Fibroblast of villous mesenchyme (primary cell): Measurements from ENCODE around the gene BCL7A. TPM values are rescaled to one million over a fixed set of nuclear protein-coding genes. Genes with fewer than 3 reads are reported as not detected.

Source experiments
- DNase-seq: peaks from one replicate; pipeline ENCODE4 v3.0.0-alpha.2; 2010; ENCODE audit warnings: low read depth
- H3K4me3 ChIP-seq: 2 replicates; pipeline ENCODE4 v1.5.1; 2011; ENCODE audit warnings: low read depth, mild to moderate bottlenecking, low read length
- total RNA-seq: library from RNA; depleted of rRNA; stranded (reverse); fragments of >200 nt; gene quantifications from 2 replicates; pipeline ENCODE4 v1.2.3, GENCODE V29; 2012
- TF ChIP-seq, protein P1 (sequence below): IDR thresholded peaks from 2 replicates; pipeline ENCODE4 v1.5.1; 2012; ENCODE audit warnings: low read depth, mild to moderate bottlenecking, low read length; ENCODE audit not compliant: insufficient read depth

BCL7A gene
- total RNA-seq, 1 donor, result 3.9 TPM

DNA sequence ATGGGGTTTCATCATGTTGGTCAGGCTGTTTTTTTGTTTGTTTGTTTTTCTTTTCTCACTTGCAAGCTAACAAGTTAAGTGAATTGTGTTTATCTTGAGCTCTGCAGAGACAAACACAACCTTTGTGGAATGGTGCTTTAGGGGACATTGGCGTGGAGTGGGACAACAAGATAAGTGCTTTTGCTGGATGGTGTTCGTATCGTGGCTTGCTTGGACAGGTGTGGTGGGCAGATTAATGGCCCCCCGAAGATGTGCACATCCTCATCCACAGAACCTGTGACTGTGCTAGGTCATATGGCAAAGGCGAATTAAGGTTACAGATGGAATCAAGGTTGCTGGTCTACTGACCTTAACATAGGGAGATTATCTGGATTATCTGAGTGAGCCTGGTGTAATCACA, 63.9 kb downstream of the BCL7A start:
- DNase-seq, result no peak
- TF ChIP-seq, protein P1, sequence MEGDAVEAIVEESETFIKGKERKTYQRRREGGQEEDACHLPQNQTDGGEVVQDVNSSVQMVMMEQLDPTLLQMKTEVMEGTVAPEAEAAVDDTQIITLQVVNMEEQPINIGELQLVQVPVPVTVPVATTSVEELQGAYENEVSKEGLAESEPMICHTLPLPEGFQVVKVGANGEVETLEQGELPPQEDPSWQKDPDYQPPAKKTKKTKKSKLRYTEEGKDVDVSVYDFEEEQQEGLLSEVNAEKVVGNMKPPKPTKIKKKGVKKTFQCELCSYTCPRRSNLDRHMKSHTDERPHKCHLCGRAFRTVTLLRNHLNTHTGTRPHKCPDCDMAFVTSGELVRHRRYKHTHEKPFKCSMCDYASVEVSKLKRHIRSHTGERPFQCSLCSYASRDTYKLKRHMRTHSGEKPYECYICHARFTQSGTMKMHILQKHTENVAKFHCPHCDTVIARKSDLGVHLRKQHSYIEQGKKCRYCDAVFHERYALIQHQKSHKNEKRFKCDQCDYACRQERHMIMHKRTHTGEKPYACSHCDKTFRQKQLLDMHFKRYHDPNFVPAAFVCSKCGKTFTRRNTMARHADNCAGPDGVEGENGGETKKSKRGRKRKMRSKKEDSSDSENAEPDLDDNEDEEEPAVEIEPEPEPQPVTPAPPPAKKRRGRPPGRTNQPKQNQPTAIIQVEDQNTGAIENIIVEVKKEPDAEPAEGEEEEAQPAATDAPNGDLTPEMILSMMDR, result no peak
- H3K4me3 ChIP-seq, result no peak overlapping the region

DNA sequence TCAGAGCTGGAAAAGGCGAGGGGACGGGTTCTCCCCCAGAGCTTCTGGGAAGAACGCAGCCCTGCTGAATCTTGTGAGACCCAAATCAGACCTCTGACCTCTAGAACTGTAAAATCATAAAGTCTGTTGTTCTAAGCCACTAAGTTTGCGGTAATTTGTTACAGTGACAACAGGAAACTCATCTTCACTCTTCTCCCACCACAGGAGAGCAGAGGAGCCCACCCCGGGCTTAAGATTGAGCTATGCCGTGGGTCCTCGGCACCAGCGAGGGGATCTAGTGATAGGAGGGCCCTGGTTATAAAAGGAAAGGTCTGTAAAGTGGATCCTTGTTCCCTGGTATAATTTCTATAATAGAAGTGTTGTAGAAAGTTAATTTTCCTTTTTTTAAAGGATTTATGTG, 64.4 kb downstream of the BCL7A start:
- TF ChIP-seq, protein P1, result no peak
- no peak overlapping the region for H3K4me3 ChIP-seq
- DNase-seq, result no peak

DNA sequence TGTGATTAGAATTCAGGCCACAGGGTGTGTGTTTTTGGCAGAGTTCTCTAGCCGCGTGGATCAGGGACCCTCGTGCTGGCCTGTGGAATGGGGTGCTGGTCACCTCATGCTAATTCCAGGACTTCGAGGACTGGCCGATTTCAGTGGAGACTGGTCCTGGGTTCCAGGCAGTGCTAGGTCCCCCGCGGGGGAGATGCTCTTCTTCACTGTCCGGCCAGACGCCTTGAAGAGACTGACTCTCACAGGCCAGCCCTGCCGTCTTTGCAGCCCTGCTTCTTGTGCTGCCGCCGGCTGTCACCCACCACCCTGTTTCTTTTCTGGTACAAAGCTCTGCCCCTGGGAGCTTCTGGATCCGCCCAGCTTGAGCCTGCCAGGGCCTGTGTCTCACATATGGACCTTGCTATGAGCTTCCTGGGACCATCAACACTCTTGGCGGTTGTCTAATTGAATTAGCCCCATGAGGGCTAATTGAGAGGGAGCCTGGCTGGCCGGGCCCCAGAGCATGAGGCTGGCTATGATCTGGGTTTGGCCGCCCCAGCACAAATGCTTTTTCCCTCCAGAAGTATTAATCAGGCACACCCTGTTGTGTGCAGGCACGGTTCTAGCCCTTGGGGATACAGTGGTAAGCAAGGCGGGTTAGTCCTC, 65.1 kb downstream of the BCL7A start:
- DNase-seq, result no peak

DNA sequence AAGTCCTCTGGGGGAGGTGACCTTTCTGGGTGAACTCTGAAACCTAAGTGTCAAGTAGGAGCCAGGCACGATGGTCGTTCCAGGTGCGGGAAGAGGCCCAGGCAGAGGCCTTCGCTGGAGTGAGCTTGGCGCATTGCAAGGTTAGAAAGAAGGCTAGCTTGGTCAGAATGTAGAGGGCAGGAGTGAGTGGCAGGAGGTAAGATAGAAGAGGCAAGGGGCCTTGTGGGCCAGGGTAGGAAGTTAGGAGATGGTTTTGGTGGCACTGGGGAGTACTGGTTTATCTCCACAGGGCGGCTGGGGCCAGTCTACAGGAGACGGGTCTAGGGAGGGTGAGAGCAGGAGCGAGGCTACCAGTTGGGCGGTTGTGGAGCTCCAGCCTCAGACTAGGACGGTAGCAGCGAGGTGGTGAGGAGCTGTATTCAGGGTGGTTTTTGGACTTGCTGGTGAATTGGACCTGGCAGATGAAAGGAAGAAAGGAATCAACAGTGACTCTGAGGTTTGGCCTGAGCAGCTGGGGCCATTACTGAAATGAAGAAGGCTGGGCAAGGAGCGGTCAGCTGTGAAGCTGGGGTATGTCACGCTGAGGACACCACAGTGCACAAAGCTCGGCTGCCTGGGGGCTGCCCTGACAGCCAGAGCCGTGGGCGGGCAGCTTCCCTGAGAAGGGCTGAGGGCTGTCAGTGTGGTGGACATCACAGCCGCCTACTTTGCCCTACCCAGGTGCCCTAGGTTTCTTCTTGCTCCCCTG, 65.9 kb downstream of the BCL7A start:
- TF ChIP-seq, protein P1, result no peak
- no peak for DNase-seq
- H3K4me3 ChIP-seq, result no peak overlapping the region

More for the DNA sequence above, 65.1 kb downstream of the BCL7A start:
- no peak overlapping the region for H3K4me3 ChIP-seq
- TF ChIP-seq, protein P1, result no peak

DNA sequence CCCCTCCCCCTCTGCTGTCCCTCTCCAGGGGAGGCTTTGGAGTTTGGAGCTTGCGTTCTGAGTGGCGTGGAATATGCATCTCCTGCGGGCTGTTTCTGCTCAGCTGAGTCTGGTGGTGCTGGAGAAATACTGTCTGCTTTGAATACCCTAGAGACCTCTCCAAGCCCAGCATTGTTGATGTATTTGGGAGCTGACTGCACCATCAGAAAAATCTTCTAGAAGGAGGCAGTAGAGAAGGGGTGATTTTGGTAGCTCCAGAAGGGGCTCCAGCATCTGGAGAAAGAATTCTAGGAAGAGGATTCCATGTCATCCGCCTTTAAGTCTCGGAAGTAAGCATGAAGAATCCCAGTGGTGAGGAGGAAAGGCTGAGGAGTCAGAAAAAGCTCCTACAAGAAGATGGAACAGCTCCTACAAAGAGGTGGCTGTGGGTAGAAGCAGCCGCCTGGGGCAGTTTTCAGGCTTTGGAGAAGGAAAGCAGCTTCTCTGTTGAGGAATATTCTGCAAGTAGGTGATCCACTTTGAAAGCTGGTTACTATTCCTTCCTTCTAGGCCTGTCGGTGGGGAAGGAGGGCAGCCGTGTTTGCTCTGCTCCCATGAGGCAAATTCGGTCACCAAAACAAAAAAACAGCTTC, 66.6 kb downstream of the BCL7A start:
- DNase-seq, result no peak
- TF ChIP-seq, protein P1, result no peak
- no peak overlapping the region for H3K4me3 ChIP-seq

DNA sequence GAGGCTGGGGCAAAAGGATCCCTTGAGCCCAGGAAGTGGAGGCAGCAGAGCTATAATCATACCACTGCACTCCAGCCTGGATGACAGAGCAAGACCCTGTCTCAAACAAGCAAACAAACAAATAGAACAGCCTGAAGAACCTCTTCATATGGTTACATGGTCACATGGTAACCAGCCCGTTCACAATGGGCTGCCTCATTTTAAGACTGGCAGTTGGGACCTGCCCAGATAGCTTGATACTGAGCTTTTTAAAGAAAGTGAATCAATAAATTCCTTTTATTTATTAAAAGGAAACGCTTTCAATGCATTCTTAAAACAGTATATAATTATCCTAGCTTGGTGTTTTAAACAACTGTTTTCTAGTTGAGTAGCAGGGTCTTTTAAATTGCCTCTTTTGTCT, 67.4 kb downstream of the BCL7A start:
- no peak overlapping the region for H3K4me3 ChIP-seq
- DNase-seq, result no peak
- TF ChIP-seq, protein P1, result no peak
